ENCODE data around the gene KRTAP5-8. TPM values are rescaled to one million over a fixed set of nuclear protein-coding genes. Genes with fewer than 3 reads are reported as not detected.

Gene KRTAP5-8
- total and polyA plus RNA-seq, 9 of the 15 experiments (the other 6 are each of a cell fraction or from before 2014, with no cell fraction given), result not detected

DNA sequence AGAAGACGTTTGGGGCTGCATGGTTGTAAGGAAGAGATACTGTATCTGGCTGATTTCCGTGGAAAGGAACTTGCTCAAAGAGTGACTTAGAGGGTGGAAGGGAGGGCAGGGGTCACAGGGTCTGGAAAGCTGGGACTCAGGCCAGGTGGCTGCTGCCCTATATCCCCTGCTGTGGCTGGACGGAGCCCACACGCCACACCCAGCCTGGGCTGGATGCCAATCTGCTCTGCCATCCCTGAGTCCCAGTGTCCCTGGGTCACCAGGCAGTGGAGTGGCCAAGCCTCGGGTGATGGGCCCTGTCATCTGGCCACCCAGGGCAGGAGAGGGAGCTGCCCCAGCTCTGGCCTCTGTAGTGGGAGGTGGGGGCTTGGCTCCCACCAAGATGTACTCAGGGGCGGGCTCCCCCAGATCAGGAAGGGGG lies 37.2 kb upstream of the KRTAP5-8 start (continued):
- TF ChIP-seq FOXA3 (CRISPR knock-in tag; conservative IDR thresholded peaks at IDR 0.05 in 1 of 2, IDR thresholded peaks at IDR 0.05 in 1 of 2), result no peak
- no peak for TF ChIP-seq ZNF695 (CRISPR knock-in tag; IDR thresholded peaks at IDR 0.05)
- TF ChIP-seq, protein P1, sequence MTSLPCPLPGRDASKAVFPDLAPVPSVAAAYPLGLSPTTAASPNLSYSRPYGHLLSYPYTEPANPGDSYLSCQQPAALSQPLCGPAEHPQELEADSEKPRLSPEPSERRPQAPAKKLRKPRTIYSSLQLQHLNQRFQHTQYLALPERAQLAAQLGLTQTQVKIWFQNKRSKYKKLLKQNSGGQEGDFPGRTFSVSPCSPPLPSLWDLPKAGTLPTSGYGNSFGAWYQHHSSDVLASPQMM (CRISPR knock-in tag; IDR thresholded peaks at IDR 0.05), result no peak
- TF ChIP-seq ZC3H11A (IDR thresholded peaks at IDR 0.05; ENCODE audit: low read depth, low read length), result no peak
- no peak for TF ChIP-seq PURB (CRISPR knock-in tag; IDR thresholded peaks at IDR 0.05; ENCODE audit: low read depth)
- TF ChIP-seq ESRRA (IDR thresholded peaks at IDR 0.05; ENCODE audit: borderline replicate concordance, low read depth), result no peak
- no peak for TF ChIP-seq CHD2 (IDR thresholded peaks at IDR 0.05; ENCODE audit: low read depth, low read length)
- TF ChIP-seq, protein P2, sequence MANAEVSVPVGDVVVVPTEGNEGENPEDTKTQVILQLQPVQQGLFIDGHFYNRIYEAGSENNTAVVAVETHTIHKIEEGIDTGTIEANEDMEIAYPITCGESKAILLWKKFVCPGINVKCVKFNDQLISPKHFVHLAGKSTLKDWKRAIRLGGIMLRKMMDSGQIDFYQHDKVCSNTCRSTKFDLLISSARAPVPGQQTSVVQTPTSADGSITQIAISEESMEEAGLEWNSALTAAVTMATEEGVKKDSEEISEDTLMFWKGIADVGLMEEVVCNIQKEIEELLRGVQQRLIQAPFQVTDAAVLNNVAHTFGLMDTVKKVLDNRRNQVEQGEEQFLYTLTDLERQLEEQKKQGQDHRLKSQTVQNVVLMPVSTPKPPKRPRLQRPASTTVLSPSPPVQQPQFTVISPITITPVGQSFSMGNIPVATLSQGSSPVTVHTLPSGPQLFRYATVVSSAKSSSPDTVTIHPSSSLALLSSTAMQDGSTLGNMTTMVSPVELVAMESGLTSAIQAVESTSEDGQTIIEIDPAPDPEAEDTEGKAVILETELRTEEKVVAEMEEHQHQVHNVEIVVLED (CRISPR knock-in tag; IDR thresholded peaks at IDR 0.05), result no peak
- TF ChIP-seq, protein P3, sequence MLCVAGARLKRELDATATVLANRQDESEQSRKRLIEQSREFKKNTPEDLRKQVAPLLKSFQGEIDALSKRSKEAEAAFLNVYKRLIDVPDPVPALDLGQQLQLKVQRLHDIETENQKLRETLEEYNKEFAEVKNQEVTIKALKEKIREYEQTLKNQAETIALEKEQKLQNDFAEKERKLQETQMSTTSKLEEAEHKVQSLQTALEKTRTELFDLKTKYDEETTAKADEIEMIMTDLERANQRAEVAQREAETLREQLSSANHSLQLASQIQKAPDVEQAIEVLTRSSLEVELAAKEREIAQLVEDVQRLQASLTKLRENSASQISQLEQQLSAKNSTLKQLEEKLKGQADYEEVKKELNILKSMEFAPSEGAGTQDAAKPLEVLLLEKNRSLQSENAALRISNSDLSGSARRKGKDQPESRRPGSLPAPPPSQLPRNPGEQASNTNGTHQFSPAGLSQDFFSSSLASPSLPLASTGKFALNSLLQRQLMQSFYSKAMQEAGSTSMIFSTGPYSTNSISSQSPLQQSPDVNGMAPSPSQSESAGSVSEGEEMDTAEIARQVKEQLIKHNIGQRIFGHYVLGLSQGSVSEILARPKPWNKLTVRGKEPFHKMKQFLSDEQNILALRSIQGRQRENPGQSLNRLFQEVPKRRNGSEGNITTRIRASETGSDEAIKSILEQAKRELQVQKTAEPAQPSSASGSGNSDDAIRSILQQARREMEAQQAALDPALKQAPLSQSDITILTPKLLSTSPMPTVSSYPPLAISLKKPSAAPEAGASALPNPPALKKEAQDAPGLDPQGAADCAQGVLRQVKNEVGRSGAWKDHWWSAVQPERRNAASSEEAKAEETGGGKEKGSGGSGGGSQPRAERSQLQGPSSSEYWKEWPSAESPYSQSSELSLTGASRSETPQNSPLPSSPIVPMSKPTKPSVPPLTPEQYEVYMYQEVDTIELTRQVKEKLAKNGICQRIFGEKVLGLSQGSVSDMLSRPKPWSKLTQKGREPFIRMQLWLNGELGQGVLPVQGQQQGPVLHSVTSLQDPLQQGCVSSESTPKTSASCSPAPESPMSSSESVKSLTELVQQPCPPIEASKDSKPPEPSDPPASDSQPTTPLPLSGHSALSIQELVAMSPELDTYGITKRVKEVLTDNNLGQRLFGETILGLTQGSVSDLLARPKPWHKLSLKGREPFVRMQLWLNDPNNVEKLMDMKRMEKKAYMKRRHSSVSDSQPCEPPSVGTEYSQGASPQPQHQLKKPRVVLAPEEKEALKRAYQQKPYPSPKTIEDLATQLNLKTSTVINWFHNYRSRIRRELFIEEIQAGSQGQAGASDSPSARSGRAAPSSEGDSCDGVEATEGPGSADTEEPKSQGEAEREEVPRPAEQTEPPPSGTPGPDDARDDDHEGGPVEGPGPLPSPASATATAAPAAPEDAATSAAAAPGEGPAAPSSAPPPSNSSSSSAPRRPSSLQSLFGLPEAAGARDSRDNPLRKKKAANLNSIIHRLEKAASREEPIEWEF (CRISPR knock-in tag; IDR thresholded peaks at IDR 0.05), result no peak
- no peak for TF ChIP-seq KLF16 (IDR thresholded peaks at IDR 0.05)
- TF ChIP-seq FOXJ3 (CRISPR knock-in tag; IDR thresholded peaks at IDR 0.05), result no peak
- no peak for TF ChIP-seq RBM39 (optimal IDR thresholded peaks at IDR 0.05; ENCODE audit: low read depth, low read length)
- TF ChIP-seq SLC30A9 (CRISPR knock-in tag; IDR thresholded peaks at IDR 0.05), result no peak
- TF ChIP-seq ZNF507 (tag; conservative IDR thresholded peaks at IDR 0.05), result no peak
